Activated effector memory CD4-positive, alpha-beta T cell treated with Interleukin-2 at 50 U/mL for 16 hours (primary cell): Measurements from ENCODE around the gene DNAJC5G.
"Not testable (repeated sequence)": the region's sequence is repeated elsewhere in the genome, so short reads cannot be mapped to it uniquely, and the experiment has no call there.

Source experiments
- DNase-seq: peaks from one replicate; pipeline ENCODE4 v3.0.0-alpha.2; 2020

Gene DNAJC5G

DNA sequence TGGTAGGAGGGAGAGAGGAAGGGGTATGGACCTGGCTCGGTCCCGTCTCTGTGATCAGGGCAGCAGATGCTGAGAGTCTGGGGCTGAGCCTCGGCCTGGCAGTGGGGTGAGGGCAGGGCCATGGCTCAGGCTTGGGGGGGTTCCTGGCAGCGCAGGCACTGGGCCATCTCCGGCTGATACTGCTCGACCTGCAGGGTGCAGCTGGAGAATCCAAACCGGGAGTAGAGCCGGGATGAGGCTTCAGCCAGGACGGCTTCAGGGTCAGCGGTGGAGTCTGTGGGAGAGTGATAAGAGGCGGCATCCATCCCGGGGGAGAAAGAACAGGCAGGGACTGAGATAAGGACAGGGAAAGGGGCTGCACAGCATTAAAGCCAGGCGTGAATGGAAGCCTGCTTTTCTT, 20.0 kb upstream of the DNAJC5G start:
- no peak for DNase-seq

DNA sequence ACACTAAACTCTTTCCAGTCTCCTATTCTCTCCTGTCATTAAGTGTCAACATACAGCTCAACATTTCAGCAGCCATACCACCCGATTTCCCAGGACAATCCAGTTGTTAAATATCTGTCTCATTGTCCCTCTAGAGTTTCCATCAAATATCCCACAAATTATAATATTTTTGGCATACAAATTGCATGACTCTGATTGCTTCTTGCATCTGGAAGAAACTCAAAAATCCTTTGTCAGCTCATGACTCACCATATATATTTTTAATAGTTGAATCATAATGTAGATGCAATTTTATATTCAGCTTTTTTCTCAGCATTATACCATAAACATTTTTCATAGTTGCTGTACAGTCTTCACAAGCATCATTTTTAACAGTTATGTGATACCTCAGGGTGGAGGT, 19.6 kb upstream of the DNAJC5G start:
- no peak for DNase-seq

DNA sequence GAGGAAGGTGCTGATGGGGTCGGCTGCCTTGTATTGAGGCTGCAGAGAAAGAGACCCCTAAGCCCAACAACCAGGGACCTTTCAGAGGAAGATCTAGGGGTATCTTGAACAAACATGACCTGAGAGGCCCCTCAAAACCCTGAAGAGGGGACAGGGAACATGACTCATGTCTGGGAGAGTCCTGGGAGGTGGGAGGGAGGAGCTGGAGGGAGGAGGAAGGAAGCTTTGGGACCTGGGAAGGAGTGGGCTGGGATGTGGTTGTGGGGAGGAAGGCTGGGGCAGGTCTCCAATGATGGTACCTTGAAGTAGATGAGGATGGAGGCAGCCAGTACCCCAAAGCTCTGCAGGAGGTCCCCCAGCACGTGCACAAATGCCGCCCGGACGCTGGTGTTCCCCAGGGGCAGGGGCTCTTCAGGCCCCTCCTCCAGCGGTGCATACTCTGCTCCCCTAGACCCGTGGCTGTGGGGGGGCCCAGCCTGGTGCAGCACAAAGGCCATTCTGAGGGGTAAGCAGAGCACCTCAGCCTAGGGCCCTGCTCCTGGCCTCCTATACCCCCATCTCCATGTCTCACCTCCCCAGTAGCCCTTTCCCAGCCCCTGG, 18.3 kb upstream of the DNAJC5G start:
- no peak for DNase-seq

DNA sequence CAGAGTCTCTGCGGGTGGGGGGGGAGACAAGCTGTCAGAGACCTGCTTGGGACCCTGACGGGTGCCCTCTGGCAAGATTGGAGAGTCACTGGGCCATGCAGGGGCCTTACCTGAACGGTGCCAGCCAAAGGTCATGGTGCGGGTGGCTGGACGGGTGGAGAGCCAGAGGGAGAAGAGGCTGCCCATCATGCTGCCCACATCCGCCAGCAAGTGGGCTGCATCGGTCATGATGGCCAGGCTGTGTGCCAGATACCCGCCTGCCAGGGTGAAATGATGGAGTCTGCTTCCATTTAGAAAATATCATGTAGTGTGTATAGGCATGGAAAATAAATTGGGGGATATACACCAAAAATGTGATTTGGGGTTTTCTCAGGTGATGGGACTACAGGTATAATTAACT, 17.2 kb upstream of the DNAJC5G start:
- DNase-seq = no peak

DNA sequence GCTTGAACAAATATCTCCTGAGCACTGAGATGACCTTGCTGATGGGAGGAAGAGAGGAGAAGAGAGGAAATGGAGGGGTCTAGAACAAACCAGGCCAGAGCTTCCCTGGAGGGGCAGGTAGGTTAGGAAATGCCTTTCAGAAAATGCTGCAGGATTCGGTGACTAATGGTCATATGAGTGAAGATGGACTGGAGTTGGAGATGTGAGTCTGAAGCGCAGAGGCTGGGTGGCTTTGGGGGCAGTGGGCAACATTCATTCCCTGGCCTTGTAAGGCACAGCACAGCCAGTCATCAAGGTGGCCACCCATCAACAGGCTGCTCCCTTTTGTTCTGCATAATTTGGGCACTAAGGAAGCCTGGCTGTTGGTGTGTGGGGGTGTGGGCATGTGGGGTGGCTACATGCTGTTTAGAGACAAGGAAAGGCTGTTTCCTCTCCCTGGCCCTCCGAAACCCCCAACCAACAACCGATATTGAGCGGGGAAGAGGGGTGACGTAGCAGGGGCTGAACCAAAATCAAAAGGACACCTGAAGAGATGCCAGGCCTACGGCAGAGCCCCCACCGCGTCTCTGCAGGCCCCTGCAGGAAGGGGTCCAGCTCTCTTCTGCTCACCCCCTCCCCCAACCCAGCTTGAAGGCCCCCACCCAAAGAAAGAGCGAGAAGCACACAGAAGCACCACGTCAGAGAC, 13.8 kb upstream of the DNAJC5G start:
- no peak for DNase-seq

DNA sequence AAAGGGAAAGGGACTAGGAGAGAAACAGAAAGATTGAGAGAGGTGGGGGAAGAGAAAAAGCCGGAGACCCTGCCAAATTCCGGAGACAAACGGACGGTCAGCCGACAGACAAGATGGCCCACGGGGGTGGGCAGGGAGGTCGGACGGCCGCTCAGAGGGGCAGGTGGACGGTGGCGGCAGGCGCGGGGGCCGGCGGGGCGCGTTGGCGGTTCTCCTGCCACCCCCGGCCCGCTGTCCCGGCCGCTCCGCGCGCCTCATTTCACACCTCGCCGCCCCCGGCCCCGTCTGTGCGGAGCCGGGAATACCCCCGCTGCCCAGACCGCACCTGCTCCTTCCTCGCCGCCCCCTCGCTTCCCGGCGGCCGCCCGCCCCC, 13.3 kb upstream of the DNAJC5G start:
- no peak for DNase-seq

DNA sequence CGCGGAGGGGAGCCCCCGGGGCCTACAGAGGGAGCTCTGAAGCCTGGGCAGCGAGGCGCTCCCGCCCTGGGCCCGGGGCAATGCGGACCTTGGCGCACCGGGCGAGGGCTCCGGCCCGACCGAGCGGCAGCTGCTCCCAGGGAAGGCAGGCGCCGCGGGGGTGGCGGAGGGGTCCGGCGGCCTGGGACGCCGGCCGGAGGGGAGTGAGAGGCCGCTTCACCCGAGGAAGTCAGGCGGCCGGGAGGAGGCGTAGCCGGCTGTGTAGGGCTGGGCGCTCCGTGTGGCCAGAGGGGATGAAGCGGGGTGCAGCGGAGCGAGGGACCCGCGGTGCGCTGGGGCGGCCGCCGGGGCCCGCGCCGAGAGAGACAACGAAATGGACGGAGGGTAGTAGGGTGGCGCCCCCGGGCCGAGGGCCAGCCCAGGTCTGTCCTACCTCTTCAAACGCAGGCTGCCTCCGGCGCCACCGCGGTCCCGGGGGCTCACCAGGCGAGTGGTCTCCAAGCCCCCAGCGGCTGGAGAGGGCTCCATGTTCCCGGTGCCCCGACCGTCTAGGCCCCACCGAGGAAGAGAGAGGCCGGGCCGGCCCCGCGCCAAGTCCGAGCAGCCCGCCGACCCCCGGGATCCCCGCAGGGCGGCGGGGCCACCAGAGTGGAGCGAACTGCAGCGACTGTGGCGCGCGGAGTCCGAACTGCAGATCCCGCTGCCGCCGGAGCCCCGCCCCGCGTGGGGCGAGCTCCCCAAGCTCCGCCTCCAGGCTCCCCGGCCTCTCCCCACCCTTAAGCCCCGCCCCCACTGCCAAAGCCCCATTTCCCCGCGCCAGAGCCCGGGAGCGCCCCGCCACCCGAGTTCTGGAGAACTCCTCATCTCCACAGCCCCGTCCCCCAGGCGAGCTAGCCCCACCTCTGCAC, 12.6 kb upstream of the DNAJC5G start, which contains the start of gene SLC30A3:
Gene SLC30A3, minus strand, starts transcription at position 669 of the 908 bp plus-strand sequence. Its CDS starts 141 bp downstream, at position 528.
- peak; percentile 58 for DNase-seq

DNA sequence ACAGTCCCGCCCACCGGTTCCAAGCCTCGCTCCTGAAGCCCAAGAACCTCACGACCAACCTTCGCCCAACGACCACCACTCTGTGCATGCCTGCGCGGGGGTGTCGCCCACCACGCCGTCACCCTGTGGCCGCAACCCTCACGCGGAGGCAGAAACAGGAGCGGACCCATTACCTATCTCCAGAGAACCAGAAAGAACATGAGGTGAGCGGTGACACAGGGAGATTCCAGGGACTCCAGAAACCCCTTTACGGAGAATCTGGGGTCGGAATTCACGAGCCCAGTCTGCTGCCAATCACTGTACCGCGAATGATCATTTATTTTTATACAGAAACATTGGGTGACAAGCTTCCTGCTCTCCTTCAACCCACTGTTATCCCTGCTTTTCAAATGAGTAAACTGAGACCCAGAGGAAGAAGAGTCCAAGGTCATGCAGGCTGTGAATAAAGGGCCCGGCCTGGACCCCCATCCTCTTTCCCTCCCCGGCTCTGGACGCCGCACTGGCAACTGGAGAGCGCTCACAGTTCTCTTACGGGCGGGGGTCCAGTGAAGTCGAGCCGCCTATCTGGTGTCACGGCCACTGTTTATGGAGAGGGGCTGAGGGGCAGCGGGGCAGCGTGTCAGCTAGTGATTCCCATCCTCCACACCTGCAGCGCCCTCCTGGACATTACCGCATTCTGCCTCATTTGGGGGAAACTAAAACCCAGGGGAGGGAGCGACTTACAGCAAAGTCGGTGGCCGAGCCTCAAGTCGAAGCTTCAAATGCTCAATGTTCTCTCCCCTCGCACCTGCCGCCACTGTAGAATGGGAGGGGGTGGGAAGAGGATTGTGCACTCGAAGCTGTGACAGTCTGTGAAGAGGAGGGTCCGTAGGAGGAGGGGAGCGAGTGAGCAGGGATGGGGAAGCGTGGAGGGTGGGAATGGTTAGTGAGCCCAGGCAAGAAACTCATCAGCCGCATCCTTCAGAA, 11.7 kb upstream of the DNAJC5G start:
- DNase-seq = no peak

DNA sequence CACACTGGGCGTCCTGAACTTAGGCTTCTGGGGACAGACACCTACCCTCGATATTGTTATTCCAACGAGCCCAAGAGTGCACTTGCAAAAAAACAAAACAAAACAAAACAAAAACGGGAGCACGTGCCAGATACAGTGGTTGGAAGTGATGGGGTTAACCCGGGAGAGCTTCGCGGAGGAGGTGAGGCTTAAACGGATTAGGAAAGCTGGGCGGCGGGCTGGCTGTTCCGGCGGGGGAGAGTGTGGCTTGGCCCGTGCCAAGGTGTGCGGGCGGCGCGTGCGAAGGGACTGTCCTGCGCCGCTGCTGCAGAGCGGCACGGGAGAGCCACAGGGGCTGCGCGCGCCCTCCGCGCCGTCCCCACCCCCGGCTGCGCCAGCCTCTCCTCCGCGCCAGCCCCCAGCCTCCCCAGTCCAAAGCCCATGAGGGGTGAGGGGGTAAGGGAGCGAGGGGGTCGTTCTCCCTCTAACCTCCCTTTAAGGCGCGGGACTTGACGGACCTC, 10.9 kb upstream of the DNAJC5G start:
- no peak for DNase-seq

DNA sequence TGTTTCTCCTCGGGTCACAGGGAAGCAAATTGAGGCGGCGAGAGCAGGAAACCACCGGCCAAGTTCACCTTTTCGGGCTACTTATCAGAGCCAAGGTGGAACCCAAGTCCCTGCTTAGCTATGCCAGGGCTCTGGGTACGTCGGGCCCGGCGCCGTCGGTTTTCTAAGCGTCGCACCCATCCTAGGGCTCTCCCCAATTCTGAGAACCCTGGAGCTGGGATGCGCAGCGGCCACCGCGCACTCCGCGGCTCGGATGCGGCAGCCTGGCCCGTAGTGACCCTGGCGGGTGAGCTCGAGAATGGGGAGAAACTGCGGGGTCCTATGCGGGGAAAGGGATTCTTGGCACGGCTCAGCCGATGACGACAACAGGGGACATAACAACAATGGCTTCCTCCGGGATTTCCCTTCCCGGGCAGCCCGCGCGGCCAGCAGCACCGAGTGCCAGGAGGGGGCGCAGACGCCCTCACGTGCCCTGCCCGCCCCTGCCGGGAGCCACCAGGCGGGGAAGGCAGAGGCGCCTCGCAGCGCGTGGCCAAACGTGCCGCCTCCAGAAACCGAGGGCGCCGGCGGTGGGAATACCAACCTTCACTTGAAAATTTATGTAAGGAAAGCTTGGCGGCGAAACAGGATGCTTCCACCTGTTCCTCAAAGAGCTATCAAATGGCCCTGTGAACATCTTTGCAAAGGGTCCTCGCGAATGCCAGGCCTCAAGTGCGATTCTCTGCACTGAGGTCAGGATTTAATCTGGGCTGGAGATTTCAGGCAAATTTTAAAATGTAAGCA, 10.3 kb upstream of the DNAJC5G start:
- DNase-seq = peak; percentile 41

DNA sequence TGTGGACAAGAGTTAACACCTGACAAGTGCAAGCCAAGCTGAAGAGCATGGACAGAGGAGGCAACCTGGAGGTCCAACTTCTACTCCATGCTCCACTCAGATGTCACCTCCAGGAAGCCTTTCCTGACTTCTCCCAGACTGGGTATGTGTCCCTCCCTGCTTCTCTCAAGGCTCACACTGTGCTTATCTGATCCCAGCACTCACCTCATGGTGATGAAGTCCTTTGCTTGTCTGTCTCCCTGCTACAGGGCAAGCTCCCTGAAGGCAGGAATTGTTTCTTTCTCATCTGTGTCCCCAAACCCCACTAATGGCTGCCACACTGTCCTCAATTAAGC, 9.7 kb upstream of the DNAJC5G start:
- DNase-seq = no peak

DNA sequence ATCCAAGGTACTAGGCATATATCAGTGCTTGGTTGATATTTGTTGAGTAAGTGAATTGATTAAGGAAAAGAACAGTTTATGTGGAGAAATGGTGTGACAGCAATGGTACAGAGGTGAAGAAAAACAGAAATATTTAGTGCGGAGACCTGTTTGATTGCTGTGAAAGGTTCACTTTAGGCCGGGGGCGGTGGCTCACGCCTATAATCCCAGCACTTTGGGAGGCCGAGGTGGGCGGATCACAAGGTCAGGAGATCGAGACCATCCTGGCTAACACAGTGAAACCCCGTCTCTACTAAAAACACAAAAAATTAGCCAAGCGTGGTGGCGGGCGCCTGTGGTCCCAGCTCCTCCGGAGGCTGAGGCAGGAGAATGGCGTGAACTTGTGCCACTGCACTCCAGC, 6.9 kb upstream of the DNAJC5G start:
- not testable (repeated sequence) for DNase-seq

DNA sequence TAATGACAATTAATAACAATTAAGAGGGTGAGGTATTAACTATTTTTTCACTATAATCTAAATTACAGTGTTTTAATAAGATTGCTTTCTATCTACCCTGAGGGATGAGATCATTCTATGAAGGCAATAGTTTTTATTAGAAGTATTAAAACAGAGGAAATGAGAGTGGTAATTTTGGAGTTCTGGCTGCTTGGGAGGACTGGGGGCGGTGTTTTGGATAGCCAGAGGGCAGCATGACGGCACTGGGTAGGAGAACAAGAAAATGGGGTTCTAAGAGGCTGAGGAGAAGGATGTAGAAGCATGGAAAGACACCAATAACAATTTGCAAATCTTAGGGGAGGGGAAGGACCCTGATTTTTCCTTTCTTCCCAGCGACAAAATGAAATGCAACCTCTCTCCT, 5.1 kb upstream of the DNAJC5G start:
- no peak for DNase-seq

DNA sequence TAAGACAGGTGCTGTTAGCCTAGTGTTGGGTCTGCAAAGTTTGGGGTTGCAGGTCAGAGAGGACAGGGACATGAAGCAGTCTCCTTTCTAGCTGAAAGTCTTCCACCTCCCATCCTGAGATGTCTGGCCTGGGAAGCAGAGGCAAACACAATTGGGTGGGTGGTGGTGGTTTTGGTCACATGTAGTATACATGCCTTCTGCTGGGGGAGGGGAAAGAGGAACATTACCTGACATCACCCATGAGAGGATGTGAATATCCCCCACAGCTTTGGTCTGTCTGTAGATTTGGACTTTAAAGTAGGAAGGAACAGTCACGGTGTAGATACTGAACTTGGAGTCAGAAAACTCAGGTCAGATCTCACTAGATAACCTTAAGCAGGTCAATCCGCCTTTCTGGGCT, 4.6 kb upstream of the DNAJC5G start:
- DNase-seq = no peak

DNA sequence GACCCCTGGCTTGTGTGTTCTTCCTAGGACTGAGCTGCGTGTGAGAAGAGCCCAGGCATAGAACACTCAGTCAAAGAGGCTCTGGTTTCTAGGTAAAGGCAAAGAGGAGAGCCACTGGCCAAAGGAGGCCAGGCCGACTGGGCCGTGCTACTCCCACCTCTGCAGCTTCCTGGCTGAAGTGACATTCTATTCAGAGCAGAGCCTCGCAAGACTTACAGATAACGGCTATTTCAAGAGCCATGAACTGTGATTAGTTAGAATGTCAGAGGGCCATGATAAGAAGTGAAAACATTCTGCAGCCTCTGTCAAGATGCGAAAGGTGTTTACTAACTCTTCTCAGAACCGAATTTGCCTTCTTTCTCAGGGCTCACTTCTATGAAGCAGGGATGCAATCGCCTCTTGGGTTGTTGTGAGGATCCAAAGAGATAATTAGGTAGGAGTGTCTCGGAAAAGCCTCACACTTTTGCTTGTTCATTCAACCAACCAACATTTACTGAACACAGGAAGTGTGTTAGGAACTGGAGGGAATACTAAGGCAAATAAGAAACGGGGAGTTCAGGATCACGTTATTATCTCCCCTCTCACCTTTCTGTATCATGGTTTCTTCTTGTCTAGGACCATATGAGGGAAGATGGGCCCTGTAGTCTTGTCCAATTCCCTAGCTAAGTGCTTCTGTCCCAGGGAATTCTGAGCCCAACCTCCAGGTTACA, 3.4 kb upstream of the DNAJC5G start:
- DNase-seq = no peak

DNA sequence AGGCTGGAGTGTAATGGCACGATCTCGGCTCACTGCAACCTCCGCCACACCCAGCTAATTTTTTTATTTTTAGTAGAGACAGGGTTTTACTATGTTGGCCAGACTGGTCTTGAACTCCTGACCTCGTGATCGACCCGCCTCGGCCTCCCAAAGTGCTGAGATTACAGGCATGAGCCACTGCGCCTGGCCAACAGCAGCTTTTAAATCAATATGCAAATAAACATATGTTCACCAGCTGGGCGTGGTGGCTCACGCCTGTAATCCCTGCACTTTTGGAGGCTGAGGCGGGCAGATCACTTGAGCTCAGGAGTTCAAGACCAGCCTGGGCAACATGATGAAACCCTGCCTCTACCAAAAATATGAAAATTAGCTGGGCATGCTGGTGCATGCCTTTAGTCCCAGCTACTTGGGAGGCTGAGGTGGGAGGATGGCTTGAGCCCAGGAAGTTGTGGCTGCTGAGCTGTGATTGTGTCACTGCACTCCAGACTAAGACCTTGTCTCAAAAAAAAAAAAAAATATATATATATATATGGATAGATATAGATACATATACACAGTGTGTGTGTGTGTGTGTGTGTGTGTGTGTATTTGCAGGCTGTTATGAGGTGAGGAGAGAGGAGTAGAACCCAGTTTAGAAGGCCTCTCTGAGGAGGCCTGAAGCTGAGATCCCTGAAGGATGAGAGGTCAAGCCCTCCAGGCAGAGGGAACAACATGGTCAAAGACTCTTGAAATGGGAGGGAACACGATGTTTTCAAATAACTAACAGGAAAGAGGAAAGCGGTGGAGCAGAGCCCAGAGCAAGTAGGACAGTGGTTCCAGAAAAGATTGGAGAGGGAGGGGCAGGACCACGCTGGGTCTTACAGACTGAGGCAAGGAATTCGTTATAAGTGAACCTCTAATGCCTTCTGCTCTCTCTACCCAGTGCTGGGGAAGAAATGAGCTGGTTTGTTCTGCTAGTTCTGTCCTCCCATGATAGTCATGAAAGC, 2.4 kb upstream of the DNAJC5G start:
- DNase-seq = not testable (repeated sequence)

DNA sequence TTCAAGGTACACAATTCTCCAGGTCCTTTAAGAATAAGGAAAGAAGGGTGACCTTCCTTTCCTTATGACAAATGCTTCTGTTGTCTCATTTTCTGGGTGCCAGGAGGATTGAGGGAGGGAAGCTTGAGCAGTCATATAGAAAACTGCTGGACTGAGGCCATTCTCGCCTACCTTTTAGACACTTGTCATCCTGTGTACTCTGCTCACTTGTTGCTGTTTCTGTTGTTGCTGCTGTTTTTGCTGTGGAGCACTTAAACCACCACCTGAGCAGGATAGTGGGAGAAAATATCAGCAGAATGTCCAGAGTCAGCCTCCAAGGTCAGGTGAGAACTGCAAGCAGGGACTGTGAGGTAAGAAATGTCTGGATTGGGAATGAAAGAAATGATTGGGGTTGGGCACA, 2.8 kb downstream of the DNAJC5G start:
- no peak for DNase-seq

DNA sequence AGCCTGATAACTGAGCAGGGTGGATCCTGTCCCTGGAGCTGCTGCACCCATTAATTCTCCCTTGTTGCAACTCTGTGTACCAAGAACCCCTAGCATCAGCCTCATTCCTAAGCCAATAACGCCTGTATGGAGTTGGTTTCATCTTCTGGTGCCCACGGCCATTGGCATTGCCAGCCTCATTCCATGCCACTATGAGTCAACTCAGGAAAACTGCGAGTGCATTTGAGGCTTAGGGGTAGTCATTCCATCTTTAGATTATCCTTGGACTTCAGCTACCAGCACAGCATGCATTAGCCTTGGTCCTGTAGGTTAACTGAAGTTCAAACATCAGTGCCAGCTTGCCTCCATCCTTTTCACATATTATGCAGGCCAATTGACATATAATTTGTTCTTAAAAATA, 5.6 kb downstream of the DNAJC5G start:
- no peak for DNase-seq

DNA sequence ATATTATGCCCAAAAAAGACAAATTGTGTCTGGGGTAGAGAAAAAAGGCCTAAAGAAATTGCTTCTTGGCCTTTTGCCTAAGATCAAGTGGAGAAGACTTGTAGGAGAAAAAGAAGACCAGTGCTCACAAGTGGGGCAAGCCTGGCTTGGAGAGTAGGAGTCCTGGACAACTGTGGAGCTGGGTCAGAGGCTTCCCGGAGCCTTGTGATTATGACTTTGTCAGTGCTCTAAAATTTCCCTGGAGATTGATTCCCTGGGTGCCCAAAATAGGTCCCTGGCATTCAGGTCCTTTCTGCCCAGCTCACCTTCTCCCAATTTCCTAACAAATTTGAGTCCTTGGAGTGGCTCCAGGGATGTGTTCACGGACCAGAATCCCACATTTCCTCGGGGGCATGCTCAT, 6.2 kb downstream of the DNAJC5G start:
- DNase-seq = no peak
